Activated naive CD4-positive, alpha-beta T cell treated with anti-CD3 and anti-CD28 coated beads, Interleukin-2, amount 10 ng/mL, durations not matched to agents 7 days and 5 days (primary cell): Measurements from ENCODE around the gene TECPR1.

Source experiments
- CTCF ChIA-PET: fragments of 350-600 bp; sonication (Branson Sonifier 250); formaldehyde crosslinking; loops from one replicate; lab custom pipeline; 2021; ENCODE audit warnings: antibody characterized with exemption; lab: Charles Lee
- DNase-seq: peaks from one replicate; pipeline ENCODE4 v3.0.0-alpha.2; 2020
- H3K27ac Mint-ChIP-seq: one replicate; pipeline ENCODE4 v1.8.0; 2021; ENCODE audit warnings: mild to moderate bottlenecking, moderate library complexity, mixed read lengths
- H3K27me3 Mint-ChIP-seq: one replicate; pipeline ENCODE4 v1.8.0; 2021; ENCODE audit warnings: mild to moderate bottlenecking, mixed read lengths
- H3K36me3 Mint-ChIP-seq: one replicate; pipeline ENCODE4 v1.8.0; 2021; ENCODE audit warnings: mixed read lengths
- H3K4me1 Mint-ChIP-seq: one replicate; pipeline ENCODE4 v1.8.0; 2021; ENCODE audit warnings: mixed read lengths
- H3K4me3 Mint-ChIP-seq: one replicate; pipeline ENCODE4 v1.8.0; 2021; ENCODE audit warnings: mild to moderate bottlenecking, moderate library complexity, mixed read lengths
- H3K9me3 Mint-ChIP-seq: one replicate; pipeline ENCODE4 v1.8.0; 2021; ENCODE audit warnings: mixed read lengths

TECPR1 gene

DNA sequence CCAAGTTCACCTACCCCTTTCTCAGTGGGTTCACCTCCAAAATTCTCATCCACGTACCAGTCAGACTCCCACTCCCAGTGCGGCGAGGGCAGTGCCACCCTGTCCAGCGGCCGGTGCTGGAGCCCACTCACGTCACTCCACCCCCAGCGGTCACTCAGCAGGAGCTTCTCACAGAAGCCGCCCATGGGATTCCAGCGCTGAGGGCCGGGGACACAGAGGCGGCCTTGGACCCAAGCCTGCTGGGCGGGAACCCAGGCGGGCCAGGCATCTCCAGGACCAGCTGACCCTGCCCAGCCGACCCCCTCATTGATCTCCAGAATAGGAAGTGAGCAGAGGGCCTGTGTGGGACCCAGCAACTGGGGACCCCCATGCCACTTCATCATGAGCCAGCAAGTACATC is 7.2 kb downstream of the TECPR1 start:
- no peak for DNase-seq
- CTCF ChIA-PET, result no interaction called here
- Mint-ChIP-seq H3K4me1 (peaks cover 31% of the 10 kb centered on the region), H3K36me3 (peaks cover 45% of the 10 kb centered on the region), H3K9me3 (no peaks in the 10 kb centered on the region), H3K4me3 (no peak overlapping the region), H3K27ac (no peak overlapping the region), H3K27me3 (no peaks in the 10 kb centered on the region)

DNA sequence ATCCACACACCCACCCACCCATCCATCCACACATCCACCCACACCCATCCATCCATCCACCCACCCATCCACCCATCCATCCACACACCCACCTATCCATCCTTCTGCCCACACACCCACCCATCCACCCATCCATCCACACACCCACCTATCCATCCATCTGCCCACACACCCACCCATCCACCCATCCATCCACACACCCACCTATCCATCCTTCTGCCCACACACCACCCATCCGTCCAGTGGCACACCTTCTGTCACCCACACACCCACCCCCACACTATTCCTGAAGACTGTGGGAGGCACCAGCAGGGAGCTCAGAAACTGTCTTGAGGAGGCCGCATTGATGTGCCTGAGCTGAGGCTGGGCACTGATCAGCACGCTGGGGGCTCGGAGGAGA is 9.1 kb downstream of the TECPR1 start:
- DNase-seq, result no peak
- no peak overlapping the region for H3K27ac Mint-ChIP-seq
- peaks cover 50% of the 10 kb centered on the region for H3K36me3 Mint-ChIP-seq
- CTCF ChIA-PET, result no interaction called here
- H3K9me3 Mint-ChIP-seq, result no peaks in the 10 kb centered on the region
- H3K27me3 Mint-ChIP-seq, result no peaks in the 10 kb centered on the region
- H3K4me1 Mint-ChIP-seq, result peaks cover 12% of the 10 kb centered on the region
- H3K4me3 Mint-ChIP-seq, result no peak overlapping the region

DNA sequence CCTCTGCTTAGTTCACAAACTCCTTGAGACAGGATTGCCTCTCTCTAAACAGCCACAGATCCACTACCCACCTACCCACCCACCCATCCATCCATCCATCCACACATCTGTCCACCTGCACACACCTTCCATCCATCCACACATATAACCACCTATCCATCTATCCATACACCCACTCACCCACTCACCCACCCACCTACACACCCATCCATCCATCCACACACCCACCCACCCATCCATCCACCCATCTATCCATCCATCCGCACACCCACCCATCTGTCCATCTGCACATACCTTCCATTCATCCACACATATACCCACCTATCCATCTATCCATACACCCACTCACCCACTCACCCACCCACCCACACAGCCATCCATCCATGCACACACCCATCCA is 9.7 kb downstream of the TECPR1 start:
- no peaks in the 10 kb centered on the region for H3K9me3 Mint-ChIP-seq
- DNase-seq, result no peak
- H3K4me1 Mint-ChIP-seq, result peaks cover 6% of the 10 kb centered on the region
- H3K36me3 Mint-ChIP-seq, result peaks cover 51% of the 10 kb centered on the region
- H3K27me3 Mint-ChIP-seq, result no peaks in the 10 kb centered on the region
- no peak overlapping the region for H3K4me3 Mint-ChIP-seq
- no peak overlapping the region for H3K27ac Mint-ChIP-seq
- CTCF ChIA-PET, result no interaction called here

DNA sequence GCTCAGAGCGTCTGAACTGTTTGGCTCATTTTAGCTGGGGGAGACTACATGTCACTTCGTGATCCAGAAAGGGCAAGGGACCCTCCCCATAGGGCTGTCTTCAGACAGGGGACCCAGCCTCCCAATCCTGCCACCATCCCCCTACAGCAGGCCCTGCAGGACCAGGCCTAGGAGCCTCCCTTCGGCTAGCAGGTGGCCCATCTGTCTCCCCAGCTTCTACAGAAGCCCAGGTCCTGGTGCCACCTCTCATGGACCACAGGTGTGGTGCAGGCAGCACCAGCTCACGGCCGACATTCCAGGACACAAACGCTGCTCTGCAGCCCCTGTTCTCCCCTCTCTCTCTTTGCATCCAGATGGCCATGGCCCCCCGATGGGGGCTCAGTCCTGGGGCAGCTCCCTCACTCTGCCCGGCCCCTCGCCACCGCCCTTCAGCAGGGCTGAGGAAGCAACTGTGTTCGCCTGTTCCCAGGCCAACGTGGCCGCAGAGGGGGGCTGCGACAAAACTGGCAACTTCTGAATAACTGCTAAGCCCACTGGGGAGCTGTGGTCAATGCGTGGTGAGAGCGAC is 10.3 kb downstream of the TECPR1 start:
- CTCF ChIA-PET, result interaction anchor here (0.7 kb wide), 1 partner anchor 136 kb away, joined by 3 read pairs; no protein-coding TSS in a partner anchor
- Mint-ChIP-seq H3K9me3 (no peaks in the 10 kb centered on the region), H3K27me3 (no peaks in the 10 kb centered on the region), H3K27ac (no peak overlapping the region), H3K4me3 (no peak overlapping the region), H3K36me3 (peaks cover 53% of the 10 kb centered on the region), H3K4me1 (peaks cover 3% of the 10 kb centered on the region)
- DNase-seq, result no peak

DNA sequence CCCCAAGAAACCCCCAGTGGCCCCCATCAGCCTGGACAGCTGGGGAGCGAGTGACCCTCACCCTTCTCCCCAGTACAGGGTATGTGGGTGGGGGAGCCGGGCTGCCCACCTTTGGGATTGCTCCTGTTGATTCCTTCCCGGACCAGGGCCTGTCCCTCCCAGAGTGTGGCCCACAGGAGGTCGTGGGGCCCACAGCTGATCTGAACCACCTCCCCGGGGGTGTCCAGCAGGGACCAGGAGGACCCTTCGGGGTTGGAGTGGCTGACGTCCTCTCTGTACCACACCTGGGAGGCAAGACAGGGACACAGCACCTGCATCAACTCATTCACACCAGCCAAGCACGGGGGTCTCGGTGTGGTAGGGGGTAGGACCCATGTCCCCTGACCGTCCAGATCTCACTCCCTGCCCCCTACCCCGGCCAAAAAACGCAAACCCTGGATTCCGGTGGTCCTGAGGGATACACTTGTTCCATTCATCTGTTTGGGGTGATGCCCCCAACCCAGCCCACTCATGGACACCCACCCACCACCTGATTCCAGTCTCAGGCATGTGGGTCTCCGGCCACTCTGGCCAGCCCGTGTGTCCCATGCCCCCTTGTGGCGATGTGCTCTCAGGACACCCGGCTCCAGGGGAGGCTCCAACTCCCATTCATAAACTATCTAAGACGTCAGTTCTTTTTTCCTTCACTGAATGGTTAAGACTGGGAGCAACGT is 10.9 kb downstream of the TECPR1 start:
- DNase-seq, result peak; percentile 43

DNA sequence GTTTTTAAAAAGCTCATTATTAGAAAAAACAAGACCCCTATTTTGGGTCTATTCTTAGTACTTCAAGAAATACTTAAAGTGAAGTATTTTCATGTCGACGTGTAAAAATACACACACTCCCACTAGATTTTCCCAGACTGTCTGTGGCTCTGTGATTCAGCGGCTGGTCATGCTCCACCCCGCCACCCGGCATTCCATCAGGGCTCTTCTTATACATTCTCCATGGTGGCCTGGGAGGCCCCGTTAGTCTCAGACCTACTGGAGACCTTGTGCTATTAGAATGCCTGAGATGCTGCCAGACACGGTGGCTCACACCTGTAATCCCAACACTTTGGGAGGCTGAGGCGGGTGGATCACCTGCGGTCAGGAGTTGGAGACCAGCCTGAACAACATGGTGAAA is 13.1 kb downstream of the TECPR1 start:
- H3K27ac Mint-ChIP-seq, result no peak overlapping the region
- no peaks in the 10 kb centered on the region for H3K4me1 Mint-ChIP-seq
- H3K36me3 Mint-ChIP-seq, result peaks cover 39% of the 10 kb centered on the region
- CTCF ChIA-PET, result no interaction called here
- H3K4me3 Mint-ChIP-seq, result no peak overlapping the region
- no peaks in the 10 kb centered on the region for H3K9me3 Mint-ChIP-seq
- no peaks in the 10 kb centered on the region for H3K27me3 Mint-ChIP-seq
- DNase-seq, result no peak

More for the DNA sequence above, 10.9 kb downstream of the TECPR1 start:
- Mint-ChIP-seq H3K4me1 (peaks cover 3% of the 10 kb centered on the region), H3K27ac (peak overlapping the region; percentile 33), H3K4me3 (no peak overlapping the region), H3K36me3 (peaks cover 53% of the 10 kb centered on the region), H3K27me3 (no peaks in the 10 kb centered on the region), H3K9me3 (no peaks in the 10 kb centered on the region)
- CTCF ChIA-PET, result interaction anchor here (0.7 kb wide), 1 partner anchor 135 kb away, joined by 3 read pairs; no protein-coding TSS in a partner anchor

DNA sequence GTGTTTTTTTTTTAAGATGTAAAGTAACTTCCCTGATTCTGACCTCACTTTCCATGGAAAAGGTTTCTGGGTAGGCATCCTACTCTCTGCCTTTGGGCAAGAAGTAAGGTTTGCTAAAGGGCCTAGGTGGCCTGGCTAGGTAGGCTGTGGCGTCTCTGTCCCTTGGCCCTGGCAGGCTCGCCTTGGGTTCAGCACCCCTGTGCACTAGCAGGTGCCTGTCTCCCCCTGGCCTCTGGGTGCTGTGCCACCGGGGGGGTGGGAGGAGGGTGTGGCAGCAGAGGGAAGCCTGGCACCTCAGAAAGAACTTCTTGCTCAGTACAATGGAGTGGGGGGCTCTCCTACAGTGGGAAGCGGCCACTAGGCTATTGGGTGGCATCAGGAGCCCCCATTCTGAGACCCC is 14.0 kb downstream of the TECPR1 start:
- DNase-seq, result no peak
- CTCF ChIA-PET, result no interaction called here
- no peaks in the 10 kb centered on the region for H3K27me3 Mint-ChIP-seq
- H3K4me3 Mint-ChIP-seq, result no peak overlapping the region
- no peaks in the 10 kb centered on the region for H3K4me1 Mint-ChIP-seq
- H3K36me3 Mint-ChIP-seq, result peaks cover 38% of the 10 kb centered on the region
- H3K9me3 Mint-ChIP-seq, result no peaks in the 10 kb centered on the region
- no peak overlapping the region for H3K27ac Mint-ChIP-seq

DNA sequence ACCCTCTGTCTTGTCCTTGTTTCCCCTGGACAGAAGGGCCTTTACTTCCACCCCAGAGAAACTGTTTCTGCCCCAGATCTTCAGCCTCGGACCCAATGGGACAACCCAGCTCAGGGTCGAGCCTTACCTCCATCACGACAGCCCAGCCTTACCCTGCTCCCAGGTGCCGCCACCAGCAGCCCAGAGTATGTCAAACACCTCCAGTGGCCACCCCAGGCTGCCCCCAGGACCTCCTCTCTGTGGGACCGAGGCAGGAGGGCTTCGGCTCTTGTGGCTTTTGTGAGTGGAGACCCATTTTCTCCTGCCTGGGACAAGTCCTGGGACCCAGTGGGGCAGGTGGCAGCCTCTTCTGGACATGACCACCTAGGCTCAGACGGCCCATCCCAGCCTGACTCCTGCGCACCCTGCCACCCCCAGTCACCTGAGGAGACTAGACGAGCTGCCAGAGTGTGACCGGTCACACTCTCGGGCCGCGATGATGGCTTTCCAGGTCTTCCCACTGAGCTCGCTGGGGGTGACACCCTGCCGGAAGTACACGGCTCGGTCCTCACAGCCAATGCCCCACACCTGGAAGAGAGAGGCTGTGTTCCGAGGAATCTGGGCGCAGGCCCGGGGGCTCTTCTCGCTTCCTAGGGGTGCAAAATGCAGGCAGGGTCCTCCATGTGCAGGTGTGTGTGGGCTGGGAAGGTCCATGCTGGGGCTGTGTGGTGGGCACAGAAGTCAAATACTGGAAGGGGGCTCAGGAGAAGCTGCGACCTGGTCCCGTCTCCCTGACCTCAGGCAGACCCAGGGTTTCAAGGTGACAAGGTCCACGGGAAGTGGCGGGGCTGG is 15.5 kb downstream of the TECPR1 start:
- no peaks in the 10 kb centered on the region for H3K9me3 Mint-ChIP-seq
- H3K36me3 Mint-ChIP-seq, result peaks cover 35% of the 10 kb centered on the region
- H3K4me3 Mint-ChIP-seq, result no peak overlapping the region
- H3K4me1 Mint-ChIP-seq, result no peaks in the 10 kb centered on the region
- no peaks in the 10 kb centered on the region for H3K27me3 Mint-ChIP-seq
- CTCF ChIA-PET, result no interaction called here
- H3K27ac Mint-ChIP-seq, result no peak overlapping the region
- DNase-seq, result no peak

DNA sequence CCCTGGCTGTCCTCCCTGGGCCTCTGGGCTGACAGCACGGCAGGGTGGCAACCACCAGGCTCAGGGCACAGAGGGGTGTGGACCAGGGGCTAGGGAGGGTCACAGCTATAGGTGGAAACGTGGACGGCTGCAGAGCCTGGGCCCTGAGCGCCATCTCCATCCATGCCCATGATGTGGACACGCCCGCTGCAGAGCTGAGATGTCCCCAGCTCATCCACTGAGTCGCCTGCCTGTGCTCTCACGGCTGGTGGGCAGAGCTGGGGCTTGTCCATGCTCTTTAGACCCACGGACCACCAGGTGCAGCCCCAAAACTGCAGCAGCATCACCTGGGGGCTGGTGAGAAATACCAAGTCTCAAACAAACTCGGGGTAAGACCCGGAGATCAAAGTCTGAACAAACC is 16.1 kb downstream of the TECPR1 start:
- H3K4me1 Mint-ChIP-seq, result no peaks in the 10 kb centered on the region
- no peak overlapping the region for H3K4me3 Mint-ChIP-seq
- H3K9me3 Mint-ChIP-seq, result no peaks in the 10 kb centered on the region
- no peaks in the 10 kb centered on the region for H3K27me3 Mint-ChIP-seq
- DNase-seq, result no peak
- CTCF ChIA-PET, result interaction anchor here (1.3 kb wide), 1 partner anchor 15 kb away, joined by 3 read pairs; no protein-coding TSS in a partner anchor
- H3K36me3 Mint-ChIP-seq, result peaks cover 28% of the 10 kb centered on the region
- no peak overlapping the region for H3K27ac Mint-ChIP-seq

DNA sequence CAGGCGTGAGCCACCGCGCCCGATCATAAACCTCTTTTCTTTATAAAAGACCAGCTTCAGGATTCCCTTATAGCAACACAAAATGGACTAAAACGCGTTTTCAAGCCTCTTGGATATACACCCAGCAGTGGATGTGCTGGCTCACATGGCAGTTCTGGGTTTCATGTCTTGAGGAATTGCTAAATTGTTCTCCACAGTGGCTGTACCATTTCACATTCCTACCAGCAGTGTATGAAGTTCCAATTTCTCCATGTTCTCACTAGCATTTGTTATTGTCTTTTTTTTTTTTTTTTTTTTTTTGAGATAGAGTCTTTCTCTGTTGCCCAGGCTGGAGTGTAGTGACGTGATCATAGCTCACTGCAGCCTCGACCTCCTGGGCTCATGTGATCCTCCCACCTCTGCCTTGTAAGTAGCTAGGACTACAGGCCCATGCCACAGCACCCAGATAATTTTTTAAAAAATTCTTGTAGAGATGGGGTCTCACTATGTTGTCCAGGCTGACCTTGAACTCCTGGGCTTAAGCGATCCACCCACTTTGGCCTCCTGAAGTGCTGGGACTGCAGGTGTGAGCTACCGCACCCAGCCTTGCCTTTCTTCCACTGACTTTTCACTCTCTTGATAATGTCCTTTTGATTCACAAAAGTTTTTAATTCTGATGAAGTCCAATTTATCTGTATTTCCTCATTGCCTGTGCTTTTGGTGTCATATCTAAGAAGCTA is 17.4 kb downstream of the TECPR1 start:
- H3K9me3 Mint-ChIP-seq, result no peaks in the 10 kb centered on the region
- CTCF ChIA-PET, result interaction anchor here (1.3 kb wide), 1 partner anchor 16 kb away, joined by 3 read pairs; no protein-coding TSS in a partner anchor
- no peak for DNase-seq
- H3K36me3 Mint-ChIP-seq, result peaks cover 29% of the 10 kb centered on the region
- no peak overlapping the region for H3K27ac Mint-ChIP-seq
- H3K4me3 Mint-ChIP-seq, result no peak overlapping the region
- H3K27me3 Mint-ChIP-seq, result no peaks in the 10 kb centered on the region
- H3K4me1 Mint-ChIP-seq, result no peaks in the 10 kb centered on the region

DNA sequence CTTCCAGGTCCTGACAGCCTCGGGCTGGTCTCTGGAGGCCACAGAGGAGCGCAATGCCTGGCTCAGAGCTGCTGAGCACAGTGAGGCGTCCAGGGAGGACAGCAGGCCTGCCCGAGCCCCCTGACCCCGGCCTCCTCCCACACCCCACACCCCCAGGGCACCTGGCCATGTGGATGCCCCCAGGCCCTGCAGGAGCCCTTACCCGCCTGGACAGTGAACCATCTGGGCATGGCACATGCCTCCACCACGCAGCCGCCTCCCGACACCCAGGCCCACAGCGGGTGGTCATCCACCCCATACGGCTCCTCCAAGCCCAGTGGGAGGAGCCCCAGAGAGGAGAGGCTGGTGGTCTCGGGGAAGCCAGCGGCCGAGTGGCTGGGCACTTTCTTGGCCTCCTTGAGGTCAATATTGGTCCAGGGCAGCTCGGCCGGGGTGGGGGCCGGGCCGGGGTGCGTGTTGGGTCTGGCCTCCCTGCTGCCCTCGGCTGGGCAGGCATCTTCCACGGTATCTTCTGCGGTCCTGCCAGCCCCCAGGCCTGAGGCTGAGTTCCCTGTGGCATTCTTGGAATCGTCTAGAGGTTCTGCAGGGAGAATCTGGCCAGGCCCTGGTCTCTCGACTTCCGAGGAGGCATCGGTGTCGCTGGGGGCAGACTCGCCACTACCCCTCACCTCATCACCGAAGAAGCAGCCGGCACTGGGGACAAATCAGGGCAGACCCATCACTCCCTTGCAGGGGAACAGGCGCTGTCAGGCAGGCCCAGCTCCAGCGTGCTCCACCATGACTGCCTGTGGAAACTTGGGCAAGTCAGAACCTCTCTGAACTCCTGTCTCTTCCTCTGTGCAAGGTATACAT is 18.6 kb downstream of the TECPR1 start:
- Mint-ChIP-seq H3K27ac (no peak overlapping the region), H3K36me3 (peaks cover 24% of the 10 kb centered on the region), H3K4me3 (no peak overlapping the region), H3K4me1 (no peaks in the 10 kb centered on the region), H3K9me3 (no peaks in the 10 kb centered on the region), H3K27me3 (no peaks in the 10 kb centered on the region)
- CTCF ChIA-PET, result no interaction called here
- DNase-seq, result no peak

DNA sequence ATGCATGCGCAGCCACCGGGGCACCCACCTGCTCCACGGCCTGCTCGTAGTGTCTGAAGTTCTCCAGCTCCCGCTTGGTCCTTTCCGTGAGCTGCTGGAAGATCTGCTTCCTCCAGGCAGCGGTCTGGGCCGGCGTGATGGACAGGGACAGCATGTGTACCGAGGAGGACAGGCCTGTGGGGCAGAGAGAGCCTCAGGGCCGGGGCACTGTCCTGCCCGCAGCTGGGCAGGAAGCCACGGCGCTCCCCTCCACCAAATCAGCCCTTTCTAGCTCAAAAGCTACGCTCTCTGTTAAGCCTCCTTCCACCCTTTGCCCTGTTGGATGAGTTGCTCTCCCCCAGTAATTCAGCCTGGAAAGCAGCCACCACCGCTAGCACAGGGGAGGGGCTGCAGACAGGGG is 19.2 kb downstream of the TECPR1 start:
- H3K27me3 Mint-ChIP-seq, result no peaks in the 10 kb centered on the region
- H3K27ac Mint-ChIP-seq, result no peak overlapping the region
- CTCF ChIA-PET, result interaction anchor here (0.8 kb wide), 1 partner anchor 18 kb away, joined by 3 read pairs; no protein-coding TSS in a partner anchor
- no peak overlapping the region for H3K4me3 Mint-ChIP-seq
- H3K36me3 Mint-ChIP-seq, result peaks cover 22% of the 10 kb centered on the region
- H3K4me1 Mint-ChIP-seq, result no peaks in the 10 kb centered on the region
- no peak for DNase-seq
- no peaks in the 10 kb centered on the region for H3K9me3 Mint-ChIP-seq

DNA sequence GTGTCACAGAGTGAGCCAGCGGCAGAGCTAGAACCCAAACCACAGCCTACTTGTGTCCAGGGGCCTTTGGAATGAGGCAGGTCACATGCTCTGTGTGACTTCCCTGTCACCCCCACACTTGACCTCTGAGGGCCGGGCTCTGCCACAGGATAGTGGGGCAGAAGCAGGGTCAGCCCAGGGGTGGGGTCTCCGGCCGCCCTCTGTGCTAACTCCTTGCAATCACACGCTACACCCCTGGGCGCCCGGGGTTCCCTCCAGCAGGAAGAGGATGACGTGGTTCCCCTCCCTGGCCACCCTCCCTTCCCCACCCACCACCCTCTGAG is 19.8 kb downstream of the TECPR1 start:
- no peak overlapping the region for H3K4me3 Mint-ChIP-seq
- no peaks in the 10 kb centered on the region for H3K27me3 Mint-ChIP-seq
- no peaks in the 10 kb centered on the region for H3K9me3 Mint-ChIP-seq
- CTCF ChIA-PET, result interaction anchor here (0.8 kb wide), 1 partner anchor 19 kb away, joined by 3 read pairs; no protein-coding TSS in a partner anchor
- H3K27ac Mint-ChIP-seq, result no peak overlapping the region
- H3K36me3 Mint-ChIP-seq, result peaks cover 20% of the 10 kb centered on the region
- no peak for DNase-seq
- no peaks in the 10 kb centered on the region for H3K4me1 Mint-ChIP-seq
